HEK293 (cell line): ENCODE results near the gene DENND6B.
A peak's percentile ranks its signal among the peaks of the same experiment; 100 is the strongest.

ENCODE experiments used
- CTCF ChIA-PET: fragments of 350-600 bp; formaldehyde crosslinking; extraction: SDS; loops from one replicate; lab custom pipeline; 2021; ENCODE audit warnings: antibody characterized with exemption; lab: Yijun Ruan, JAX
- POLR2A ChIA-PET: fragments of 300-600 bp; formaldehyde crosslinking; extraction: SDS; loops from one replicate; lab custom pipeline; 2020; ENCODE audit warnings: antibody characterized with exemption, inconsistent platforms; lab: Yijun Ruan, JAX
- H3K27ac ChIP-seq: fragments of 200-500 bp; sonication (Bioruptor generic); 2 replicates; pipeline ENCODE4 v1.5.1; 2014; ENCODE audit warnings: low read depth, low read length, control low read depth, inconsistent platforms; ENCODE audit errors: extremely low read depth
- H3K36me3 ChIP-seq, 2 experiments: fragments of 200-500 bp in 1 of 2; sonication (Bioruptor generic) in 1 of 2; 1 replicate in 1 of 2; 2 replicates in 1 of 2; pipeline ENCODE4 v1.5.1; 2014 to 2017; ENCODE audit warnings: inconsistent platforms in 2 of 2, low read length in 2 of 2; ENCODE audit not compliant: control insufficient read depth in 2 of 2, insufficient read depth in 1 of 2
- H3K4me1 ChIP-seq: fragments of 200-500 bp; sonication (Bioruptor generic); 2 replicates; pipeline ENCODE4 v1.5.1; 2014; ENCODE audit warnings: mild to moderate bottlenecking, low read length, inconsistent platforms; ENCODE audit not compliant: control insufficient read depth, insufficient read depth
- H3K4me3 ChIP-seq: 2 replicates; pipeline ENCODE4 v1.5.1; 2011; ENCODE audit warnings: low read depth, mild to moderate bottlenecking, control low read depth, low read length, moderate library complexity
- H3K9me3 ChIP-seq: fragments of 200-500 bp; sonication (Bioruptor generic); 2 replicates; pipeline ENCODE4 v1.5.1; 2014; ENCODE audit warnings: low read depth, low read length, inconsistent platforms; ENCODE audit not compliant: control insufficient read depth, insufficient read depth
- GLIS2 ChIP-seq: fragments of 450-650 bp; formaldehyde crosslinking; IDR thresholded peaks from 2 replicates; pipeline ENCODE4 v1.5.1; 2016; ENCODE audit warnings: missing biosample characterization, missing genetic modification characterization
- OSR2 ChIP-seq: fragments of 450-650 bp; formaldehyde crosslinking; IDR thresholded peaks from 2 replicates; pipeline ENCODE4 v1.5.1; 2016; ENCODE audit warnings: missing biosample characterization, missing genetic modification characterization
- PATZ1 ChIP-seq: fragments of 450-650 bp; formaldehyde crosslinking; IDR thresholded peaks from 2 replicates; pipeline ENCODE4 v1.5.1; 2016; ENCODE audit warnings: missing biosample characterization, missing genetic modification characterization
- PRDM2 ChIP-seq: fragments of 450-650 bp; formaldehyde crosslinking; IDR thresholded peaks from 2 replicates; pipeline ENCODE4 v1.5.1; 2016; ENCODE audit warnings: missing biosample characterization, missing genetic modification characterization, borderline replicate concordance
- SP2 ChIP-seq: fragments of 450-650 bp; formaldehyde crosslinking; IDR thresholded peaks from 2 replicates; pipeline ENCODE4 v1.5.1; 2016; ENCODE audit warnings: missing biosample characterization, missing genetic modification characterization
- SP7 ChIP-seq: fragments of 450-650 bp; formaldehyde crosslinking; IDR thresholded peaks from 2 replicates; pipeline ENCODE4 v1.5.1; 2016; ENCODE audit warnings: missing biosample characterization, missing genetic modification characterization
- ZBTB17 ChIP-seq: fragments of 450-650 bp; formaldehyde crosslinking; IDR thresholded peaks from 2 replicates; pipeline ENCODE4 v1.5.1; 2016; ENCODE audit warnings: missing biosample characterization, missing genetic modification characterization
- ZIC2 ChIP-seq: fragments of 450-650 bp; formaldehyde crosslinking; IDR thresholded peaks from 2 replicates; pipeline ENCODE4 v1.5.1; 2016; ENCODE audit warnings: missing biosample characterization, missing genetic modification characterization
- ZNF19 ChIP-seq: fragments of 450-650 bp; formaldehyde crosslinking; IDR thresholded peaks from 2 replicates; pipeline ENCODE4; 2016; ENCODE audit warnings: missing biosample characterization, missing genetic modification characterization, low read depth
- ZNF266 ChIP-seq: fragments of 450-650 bp; formaldehyde crosslinking; IDR thresholded peaks from 2 replicates; pipeline ENCODE4 v1.5.1; 2016; ENCODE audit warnings: missing biosample characterization, missing genetic modification characterization, low read depth
- ZNF350 ChIP-seq: fragments of 450-650 bp; formaldehyde crosslinking; IDR thresholded peaks from 2 replicates; pipeline ENCODE4 v1.5.0; 2017; ENCODE audit warnings: missing biosample characterization, mild to moderate bottlenecking, missing genetic modification characterization
- ZNF785 ChIP-seq: fragments of 450-650 bp; formaldehyde crosslinking; IDR thresholded peaks from 2 replicates; pipeline ENCODE4 v1.5.1; 2016; ENCODE audit warnings: missing biosample characterization, missing genetic modification characterization
- TF ChIP-seq, protein P1 (sequence below): fragments of 450-650 bp; formaldehyde crosslinking; IDR thresholded peaks from 2 replicates; pipeline ENCODE4 v1.5.1; 2017; ENCODE audit warnings: missing biosample characterization, missing genetic modification characterization

Gene DENND6B

GRCh38 chr22:50303848-50304527 lies 22.8 kb downstream of the DENND6B start (continued):
- TF ChIP-seq PATZ1 (tag by site-specific recombination), result peak; percentile 87

DNA sequence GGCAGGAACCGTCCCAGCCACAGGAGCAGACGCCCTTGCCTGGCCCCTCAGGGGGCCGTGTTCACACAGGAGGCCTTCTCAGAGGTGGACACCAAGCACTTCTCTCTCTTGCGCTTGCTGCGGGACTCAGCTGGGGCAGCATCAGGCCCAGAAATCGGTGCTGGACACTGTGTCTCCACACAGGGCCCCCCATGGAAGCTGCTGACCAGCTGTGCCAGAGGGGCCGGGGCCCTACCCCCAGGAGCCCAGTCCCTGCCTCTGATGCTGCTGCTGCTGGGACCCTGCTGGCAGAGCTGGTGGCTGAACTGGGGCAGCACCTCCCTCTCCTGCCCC lies 23.3 kb downstream of the DENND6B start:
- CTCF ChIA-PET, result interaction anchor here (1.0 to 2.1 kb wide), 4 partner anchors 9 to 52 kb away, joined by 3 to 8 read pairs (median 5); partner anchors contain the start of gene HDAC10
- H3K4me3 ChIP-seq, result no peak overlapping the region

GRCh38 chr22:50302564-50302963 lies 24.2 kb downstream of the DENND6B start:
- CTCF ChIA-PET, result interaction anchor here (0.6 to 2.1 kb wide), 7 partner anchors 8 to 165 kb away, joined by 3 to 9 read pairs (median 5); no protein-coding TSS in a partner anchor
- POLR2A ChIA-PET, result interaction anchor here (0.5 to 1.7 kb wide), 4 partner anchors 9 to 231 kb away, joined by 3 to 6 read pairs (median 4); no protein-coding TSS in a partner anchor
- Histone ChIP-seq H3K4me1 (peaks cover 21% of the 10 kb centered on the region), H3K4me3 (no peak overlapping the region), H3K9me3 (no peaks in the 10 kb centered on the region), H3K36me3 (peaks cover 0 to 40% of the 10 kb centered on the region in 2 experiments; a peak in 1 of 3 replicates), H3K27ac (peak overlapping the region; percentile 50; the same call in 1 of the 2 replicates)
- TF ChIP-seq SP2 (tag by site-specific recombination) (peak; percentile 20), ZNF19 (tag by site-specific recombination) (no peak), ZNF266 (no peak), ZNF785 (tag by site-specific recombination) (no peak), ZBTB17 (tag by site-specific recombination) (no peak), PRDM2 (tag by site-specific recombination) (no peak), SP7 (no peak)
- TF ChIP-seq, protein P1, sequence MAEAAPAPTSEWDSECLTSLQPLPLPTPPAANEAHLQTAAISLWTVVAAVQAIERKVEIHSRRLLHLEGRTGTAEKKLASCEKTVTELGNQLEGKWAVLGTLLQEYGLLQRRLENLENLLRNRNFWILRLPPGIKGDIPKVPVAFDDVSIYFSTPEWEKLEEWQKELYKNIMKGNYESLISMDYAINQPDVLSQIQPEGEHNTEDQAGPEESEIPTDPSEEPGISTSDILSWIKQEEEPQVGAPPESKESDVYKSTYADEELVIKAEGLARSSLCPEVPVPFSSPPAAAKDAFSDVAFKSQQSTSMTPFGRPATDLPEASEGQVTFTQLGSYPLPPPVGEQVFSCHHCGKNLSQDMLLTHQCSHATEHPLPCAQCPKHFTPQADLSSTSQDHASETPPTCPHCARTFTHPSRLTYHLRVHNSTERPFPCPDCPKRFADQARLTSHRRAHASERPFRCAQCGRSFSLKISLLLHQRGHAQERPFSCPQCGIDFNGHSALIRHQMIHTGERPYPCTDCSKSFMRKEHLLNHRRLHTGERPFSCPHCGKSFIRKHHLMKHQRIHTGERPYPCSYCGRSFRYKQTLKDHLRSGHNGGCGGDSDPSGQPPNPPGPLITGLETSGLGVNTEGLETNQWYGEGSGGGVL (tag by site-specific recombination), result 0 out of 2 replicates have a peak, but pooled peaks have one; percentile 17

More for the DNA sequence above, 23.3 kb downstream of the DENND6B start:
- Histone ChIP-seq H3K9me3 (no peaks in the 10 kb centered on the region), H3K4me1 (peaks cover 21% of the 10 kb centered on the region), H3K27ac (peak overlapping the region; percentile 50)
- POLR2A ChIA-PET, result interaction anchor here (0.6 to 4.7 kb wide), 6 partner anchors 9 to 222 kb away, joined by 3 to 37 read pairs (median 4); partner anchors contain the start of gene SCO2
- TF ChIP-seq GLIS2 (tag by site-specific recombination) (peak; percentile 23), ZNF350 (tag by site-specific recombination) (no peak), ZIC2 (tag by site-specific recombination) (peak; percentile 63), OSR2 (tag by site-specific recombination) (no peak)
- TF ChIP-seq, all 188 proteins: peak for 2
- peaks cover 0 to 40% of the 10 kb centered on the region in 2 experiments; a peak in 1 of 3 replicates for H3K36me3 ChIP-seq
